Measurements from ENCODE around the gene RPS19BP1. TPM values are rescaled to one million over a fixed set of nuclear protein-coding genes. Genes with fewer than 3 reads are reported as not detected.
A peak's percentile ranks its signal among the peaks of the same experiment; 100 is the strongest.

Gene RPS19BP1
- total RNA-seq, 1 experiment from 2014 or later, result 80.4 TPM

DNA sequence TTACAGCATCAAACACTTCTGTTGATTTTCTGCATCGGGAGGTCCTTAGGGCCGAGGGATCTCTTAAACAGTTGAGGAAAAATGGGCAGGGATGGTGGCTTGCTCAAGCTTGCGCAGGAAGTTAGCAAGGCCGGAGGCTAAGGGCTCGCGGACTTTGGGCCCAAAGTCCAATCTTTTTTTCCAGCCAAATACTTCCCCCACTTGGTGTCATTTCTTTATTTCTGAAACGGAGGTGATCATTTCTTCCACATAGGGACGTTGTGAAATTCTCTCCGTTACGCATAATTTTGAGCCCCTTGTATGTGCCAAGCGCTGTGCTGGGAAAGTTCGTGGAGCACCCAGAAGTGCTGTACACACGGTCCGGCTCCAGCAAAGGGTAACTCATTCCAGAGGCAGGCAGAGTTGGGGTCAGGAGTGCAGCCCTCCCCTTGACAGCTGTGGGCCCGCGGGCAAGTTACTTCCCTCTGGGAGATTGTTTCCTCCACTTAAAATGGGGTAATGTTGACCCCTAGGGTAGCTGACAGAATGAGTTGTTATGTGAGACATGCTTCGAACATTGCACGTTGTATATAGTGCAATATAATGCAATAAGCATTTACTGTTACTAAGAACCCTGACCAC is 29.6 kb downstream of the RPS19BP1 start:
- Histone ChIP-seq H3K27ac (ENCODE audit: low read depth, low read length) (peak overlapping the region; percentile 70), H2AFZ (ENCODE audit: low read depth, low read length, poor library complexity, severe bottlenecking) (no peak overlapping the region)
- no peak for ATAC-seq

More for the DNA sequence above, 29.6 kb downstream of the RPS19BP1 start:
- intact Hi-C loops (cut with micrococcal nuclease), result loop anchor here (2.0 kb wide), 1 partner anchor 18 kb away; the partner anchor contains the start of gene ATF4
- peaks cover 16 to 26% of the 10 kb centered on the region in 2 experiments for H3K4me1 ChIP-seq (ENCODE audit: control insufficient read depth in 1 of 2, insufficient read depth in 2 of 2, low read length in 2 of 2)
- TF ChIP-seq CBX3 (IDR thresholded peaks at IDR 0.05; ENCODE audit: low read depth), result no peak
- no peak for TF ChIP-seq RAD21 (IDR thresholded peaks at IDR 0.05; ENCODE audit: low read depth)
- TF ChIP-seq, protein P1, sequence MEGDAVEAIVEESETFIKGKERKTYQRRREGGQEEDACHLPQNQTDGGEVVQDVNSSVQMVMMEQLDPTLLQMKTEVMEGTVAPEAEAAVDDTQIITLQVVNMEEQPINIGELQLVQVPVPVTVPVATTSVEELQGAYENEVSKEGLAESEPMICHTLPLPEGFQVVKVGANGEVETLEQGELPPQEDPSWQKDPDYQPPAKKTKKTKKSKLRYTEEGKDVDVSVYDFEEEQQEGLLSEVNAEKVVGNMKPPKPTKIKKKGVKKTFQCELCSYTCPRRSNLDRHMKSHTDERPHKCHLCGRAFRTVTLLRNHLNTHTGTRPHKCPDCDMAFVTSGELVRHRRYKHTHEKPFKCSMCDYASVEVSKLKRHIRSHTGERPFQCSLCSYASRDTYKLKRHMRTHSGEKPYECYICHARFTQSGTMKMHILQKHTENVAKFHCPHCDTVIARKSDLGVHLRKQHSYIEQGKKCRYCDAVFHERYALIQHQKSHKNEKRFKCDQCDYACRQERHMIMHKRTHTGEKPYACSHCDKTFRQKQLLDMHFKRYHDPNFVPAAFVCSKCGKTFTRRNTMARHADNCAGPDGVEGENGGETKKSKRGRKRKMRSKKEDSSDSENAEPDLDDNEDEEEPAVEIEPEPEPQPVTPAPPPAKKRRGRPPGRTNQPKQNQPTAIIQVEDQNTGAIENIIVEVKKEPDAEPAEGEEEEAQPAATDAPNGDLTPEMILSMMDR (IDR thresholded peaks at IDR 0.05 in 2 of 3, conservative IDR thresholded peaks at IDR 0.05 in 1 of 3; ENCODE audit: borderline replicate concordance in 1 of 3, insufficient read depth in 1 of 3, low read depth in 2 of 3, low read length in 2 of 3), result no peak
- TF ChIP-seq SIN3A (IDR thresholded peaks at IDR 0.05; ENCODE audit: low read depth), result no peak
- no peak for TF ChIP-seq FOSL1 (IDR thresholded peaks at IDR 0.05; ENCODE audit: low read depth)
- no peak for TF ChIP-seq SP1 (IDR thresholded peaks at IDR 0.05; ENCODE audit: low read depth)
- no peak for TF ChIP-seq TCF7L2 (IDR thresholded peaks at IDR 0.05; ENCODE audit: borderline replicate concordance, extremely low read depth, insufficient read depth, insufficient read length)
- TF ChIP-seq, protein P2, sequence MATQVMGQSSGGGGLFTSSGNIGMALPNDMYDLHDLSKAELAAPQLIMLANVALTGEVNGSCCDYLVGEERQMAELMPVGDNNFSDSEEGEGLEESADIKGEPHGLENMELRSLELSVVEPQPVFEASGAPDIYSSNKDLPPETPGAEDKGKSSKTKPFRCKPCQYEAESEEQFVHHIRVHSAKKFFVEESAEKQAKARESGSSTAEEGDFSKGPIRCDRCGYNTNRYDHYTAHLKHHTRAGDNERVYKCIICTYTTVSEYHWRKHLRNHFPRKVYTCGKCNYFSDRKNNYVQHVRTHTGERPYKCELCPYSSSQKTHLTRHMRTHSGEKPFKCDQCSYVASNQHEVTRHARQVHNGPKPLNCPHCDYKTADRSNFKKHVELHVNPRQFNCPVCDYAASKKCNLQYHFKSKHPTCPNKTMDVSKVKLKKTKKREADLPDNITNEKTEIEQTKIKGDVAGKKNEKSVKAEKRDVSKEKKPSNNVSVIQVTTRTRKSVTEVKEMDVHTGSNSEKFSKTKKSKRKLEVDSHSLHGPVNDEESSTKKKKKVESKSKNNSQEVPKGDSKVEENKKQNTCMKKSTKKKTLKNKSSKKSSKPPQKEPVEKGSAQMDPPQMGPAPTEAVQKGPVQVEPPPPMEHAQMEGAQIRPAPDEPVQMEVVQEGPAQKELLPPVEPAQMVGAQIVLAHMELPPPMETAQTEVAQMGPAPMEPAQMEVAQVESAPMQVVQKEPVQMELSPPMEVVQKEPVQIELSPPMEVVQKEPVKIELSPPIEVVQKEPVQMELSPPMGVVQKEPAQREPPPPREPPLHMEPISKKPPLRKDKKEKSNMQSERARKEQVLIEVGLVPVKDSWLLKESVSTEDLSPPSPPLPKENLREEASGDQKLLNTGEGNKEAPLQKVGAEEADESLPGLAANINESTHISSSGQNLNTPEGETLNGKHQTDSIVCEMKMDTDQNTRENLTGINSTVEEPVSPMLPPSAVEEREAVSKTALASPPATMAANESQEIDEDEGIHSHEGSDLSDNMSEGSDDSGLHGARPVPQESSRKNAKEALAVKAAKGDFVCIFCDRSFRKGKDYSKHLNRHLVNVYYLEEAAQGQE (IDR thresholded peaks at IDR 0.05; ENCODE audit: low read depth), result no peak
- no peak for TF ChIP-seq YY1 (IDR thresholded peaks at IDR 0.05; ENCODE audit: extremely low read depth, insufficient replicate concordance, low read depth, low read length)
- TF ChIP-seq EGR1 (IDR thresholded peaks at IDR 0.05; ENCODE audit: low read depth), result no peak
- no peak for TF ChIP-seq EZH2 (IDR thresholded peaks at IDR 0.05)
- no peak for TF ChIP-seq ELF1 (IDR thresholded peaks at IDR 0.05; ENCODE audit: borderline replicate concordance, low read depth)
- TF ChIP-seq POLR2A (IDR thresholded peaks at IDR 0.05; ENCODE audit: borderline replicate concordance, extremely low read depth, insufficient read depth, insufficient read length), result no peak
- no peak for TF ChIP-seq CEBPB (IDR thresholded peaks at IDR 0.05; ENCODE audit: low read depth)
- TF ChIP-seq ZNF274 (IDR thresholded peaks at IDR 0.05; ENCODE audit: low read depth, low read length), result no peak
- TF ChIP-seq, protein P3, sequence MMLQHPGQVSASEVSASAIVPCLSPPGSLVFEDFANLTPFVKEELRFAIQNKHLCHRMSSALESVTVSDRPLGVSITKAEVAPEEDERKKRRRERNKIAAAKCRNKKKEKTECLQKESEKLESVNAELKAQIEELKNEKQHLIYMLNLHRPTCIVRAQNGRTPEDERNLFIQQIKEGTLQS (IDR thresholded peaks at IDR 0.05), result no peak
- no peak for TF ChIP-seq EZH2phosphoT487 (IDR thresholded peaks at IDR 0.05; ENCODE audit: borderline replicate concordance)
- POLR2A ChIA-PET, result interaction anchor here (0.7 to 4.2 kb wide), 4 partner anchors 11 to 183 kb away, joined by 3 to 37 read pairs (median 5); partner anchors contain the start of genes ATF4 and RPL3
- peak overlapping the region; percentile 92 to 97 for H3K4me3 ChIP-seq (replicated peaks in 1 of 2; ENCODE audit: low read depth in 1 of 2, low read length in 2 of 2)
- BruUV-seq (replicated peaks), result TSS peak; percentile 48
- CTCF ChIA-PET, result interaction anchor here (0.8 to 2.7 kb wide), 3 partner anchors 11 to 26 kb away, joined by 3 to 19 read pairs (median 8); partner anchors contain the start of gene ATF4
- peak overlapping the region; percentile 80 for H3K4me2 ChIP-seq (ENCODE audit: low read length)
- RAD21 ChIA-PET (ENCODE audit: low non-redundant PET in 1 of 2, low total read pairs in 2 of 2, uncharacterized antibody in 2 of 2, unreplicated experiment in 2 of 2), result interaction anchor here in 1 of 2 experiments (0.9 kb wide), 1 partner anchor 17 kb away, joined by 3 read pairs; no protein-coding TSS in a partner anchor
- no peaks in the 10 kb centered on the region for H3K9me2 ChIP-seq (ENCODE audit: insufficient read depth)
- no peaks in the 10 kb centered on the region; the same call in 1 of the 2 replicates for H4K20me1 ChIP-seq (ENCODE audit: insufficient read depth)
- H3K79me2 ChIP-seq (ENCODE audit: insufficient read depth, low read length), result peaks cover 58% of the 10 kb centered on the region
- DNase-seq (ENCODE audit: low read depth, low spot score), result no peak
- no peaks in the 10 kb centered on the region for H3K9me3 ChIP-seq (ENCODE audit: control insufficient read depth in 1 of 2, insufficient read depth in 1 of 2, low read depth in 1 of 2, low read length in 2 of 2)
- H3K36me3 ChIP-seq (ENCODE audit: control insufficient read depth in 1 of 2, insufficient read depth in 2 of 2, low read length in 2 of 2), result peaks cover 25 to 37% of the 10 kb centered on the region in 2 experiments
- H3K27me3 ChIP-seq (ENCODE audit: insufficient read depth, low read length), result no peaks in the 10 kb centered on the region
- peak overlapping the region; percentile 96 for H3K9ac ChIP-seq (ENCODE audit: low read length)
